ENCODE measurements around the gene IFRD1. TPM values are rescaled to one million over a fixed set of nuclear protein-coding genes. Genes with fewer than 3 reads are reported as not detected.

IFRD1 gene
- total RNA-seq, 1 experiment from 2014 or later: 67.8 TPM

- no peaks in the 10 kb centered on the region for H3K27me3 Mint-ChIP-seq (ENCODE audit: low read depth)
- H3K14ac ChIP-seq (ENCODE audit: insufficient read depth, low read length): no peak overlapping the region
- no peaks in the 10 kb centered on the region; the same call in 1 of the 2 replicates for H3K4me1 ChIP-seq (ENCODE audit: insufficient read depth, low read length)
- H3K36me3 Mint-ChIP-seq (ENCODE audit: insufficient read depth in 1 of 3, low read depth in 3 of 3): peaks cover 0 to 5% (median 0%) of the 10 kb centered on the region in 3 experiments; a peak in 1 of 7 replicates
- no peak overlapping the region for H3K4me2 ChIP-seq (ENCODE audit: insufficient read depth, insufficient read length, low read length)
- H3K27ac ChIP-seq (ENCODE audit: insufficient read length, low read depth, low read length): no peak overlapping the region
- DNase-seq: no peak
- H3K18ac ChIP-seq (ENCODE audit: insufficient read length, low read depth, low read length): no peak overlapping the region
- H2BK120ac ChIP-seq (ENCODE audit: low read depth, low read length, poor library complexity, severe bottlenecking): no peak overlapping the region
- no peak overlapping the region for H4K5ac ChIP-seq (ENCODE audit: insufficient read length, low read depth, low read length)
- H3K9me3 Mint-ChIP-seq: no peaks in the 10 kb centered on the region
- no peaks in the 10 kb centered on the region for H3K79me2 ChIP-seq (ENCODE audit: insufficient read depth, low read length)
- H3K79me1 ChIP-seq (ENCODE audit: insufficient read depth, low read depth, low read length, poor library complexity, severe bottlenecking): no peaks in the 10 kb centered on the region
- no peaks in the 10 kb centered on the region for H3K27me3 ChIP-seq (ENCODE audit: insufficient read depth, low read length)
- TF ChIP-seq CTCF (conservative IDR thresholded peaks at IDR 0.05): no peak
- no CpG with 5 or more reads among the region's 4 CpGs for WGBS (ENCODE audit: extremely low coverage, insufficient read length, low lambda C conversion rate)
- no peak overlapping the region for H2BK5ac ChIP-seq (ENCODE audit: insufficient read length, low read length)
- H3K4me1 Mint-ChIP-seq: peaks cover 8 to 12% of the 10 kb centered on the region in 2 experiments
- H3K4me3 Mint-ChIP-seq: no peak overlapping the region
- H3K4ac ChIP-seq (ENCODE audit: low read depth, low read length): no peak overlapping the region
- H2AK5ac ChIP-seq (ENCODE audit: insufficient read length, low read length): no peak overlapping the region
- H3T11ph ChIP-seq (ENCODE audit: low read length): no peak overlapping the region
- H2AFZ ChIP-seq (ENCODE audit: low read length): no peak overlapping the region
- H2BK20ac ChIP-seq (ENCODE audit: low read depth, low read length, poor library complexity, severe bottlenecking): no peak overlapping the region
- H3K23ac ChIP-seq (ENCODE audit: insufficient read length, low read depth, low read length): no peak overlapping the region
- H3K9ac ChIP-seq (ENCODE audit: extremely low read depth, insufficient read length, low read length): no peak overlapping the region
- H3K9me3 ChIP-seq (ENCODE audit: control insufficient read depth, low read depth, low read length): no peaks in the 10 kb centered on the region
- H3K23me2 ChIP-seq (ENCODE audit: insufficient read length, low read depth, low read length, poor library complexity, severe bottlenecking): no peaks in the 10 kb centered on the region
- H2BK12ac ChIP-seq (ENCODE audit: insufficient read length, low read depth, low read length): no peak overlapping the region
- H4K8ac ChIP-seq (replicated peaks; ENCODE audit: insufficient read length, low read depth, low read length): no peak overlapping the region
- no peak overlapping the region for H3K56ac ChIP-seq (ENCODE audit: insufficient read length, low read depth, low read length)
- no peak overlapping the region for H3K27ac Mint-ChIP-seq
- no peak overlapping the region for H4K91ac ChIP-seq (ENCODE audit: insufficient read length, low read depth, low read length)
- H2BK15ac ChIP-seq (ENCODE audit: low read depth, low read length): no peak overlapping the region
- H4K20me1 ChIP-seq (ENCODE audit: control insufficient read depth, insufficient read depth, insufficient read length): no peaks in the 10 kb centered on the region
These were observed 37.9 kb downstream of the IFRD1 start for GRCh38 chr7:112488264-112488552.
